PC-3 (cell line): ENCODE results near the gene TANGO2. TPM values are rescaled to one million over a fixed set of nuclear protein-coding genes. Genes with fewer than 3 reads are reported as not detected.

Source experiments
- ATAC-seq: fragments of 200-7000 bp; cut with Tn5 transposase; 2 replicates; pipeline ENCODE4 v1.9.1; 2020; ENCODE audit warnings: mild to moderate bottlenecking, moderate library complexity
- BruUV-seq: library from RNA; stranded (reverse); fragments of 400-500 nt; replicated peaks from 2 replicates; lab custom pipeline; 2021; lab: Mats Ljungman, UMichigan
- CTCF ChIA-PET: fragments of 300-600 bp; sonication (Branson Sonifier 250); formaldehyde crosslinking; loops from one replicate; lab custom pipeline; 2022; ENCODE audit warnings: antibody characterized with exemption; lab: Charles Lee
- POLR2A ChIA-PET: fragments of 300-600 bp; sonication (Branson Sonifier 250); formaldehyde crosslinking; loops from one replicate; lab custom pipeline; 2022; ENCODE audit warnings: antibody characterized with exemption; ENCODE audit not compliant: unreplicated experiment; lab: Charles Lee
- DNase-seq: peaks from one replicate; pipeline ENCODE4 v3.0.0-alpha.2; 2015
- H2AFZ ChIP-seq: fragments of 300-600 bp; sonication (generic); 2 replicates; pipeline ENCODE4 v1.6.0; 2016; ENCODE audit warnings: antibody characterized with exemption, low read length
- H3F3A ChIP-seq: fragments of 300-600 bp; sonication (generic); one replicate; pipeline ENCODE4 v1.6.0; 2017; ENCODE audit warnings: antibody characterized with exemption, low read length, control low read depth, mild to moderate bottlenecking; ENCODE audit not compliant: unreplicated experiment
- H3K27ac ChIP-seq: fragments of 300-600 bp; sonication (generic); 2 replicates; pipeline ENCODE4 v1.5.1; 2016; ENCODE audit warnings: mild to moderate bottlenecking, low read length
- H3K27me3 ChIP-seq: fragments of 300-600 bp; sonication (generic); 2 replicates; pipeline ENCODE4 v1.6.1; 2016; ENCODE audit warnings: low read length, mixed read lengths
- H3K36me3 ChIP-seq: fragments of 300-600 bp; sonication (generic); 2 replicates; pipeline ENCODE4 v1.6.1; 2016; ENCODE audit warnings: low read depth, mixed run types, low read length, mixed read lengths
- H3K4me1 ChIP-seq: fragments of 300-600 bp; sonication (generic); 2 replicates; pipeline ENCODE4 v1.5.1; 2016; ENCODE audit warnings: low read length; ENCODE audit not compliant: insufficient read depth
- H3K4me2 ChIP-seq: fragments of 300-600 bp; sonication (generic); 2 replicates; pipeline ENCODE4 v1.6.0; 2016; ENCODE audit warnings: low read length
- H3K4me3 ChIP-seq: fragments of 300-600 bp; sonication (generic); 2 replicates; pipeline ENCODE4 v1.5.1; 2016; ENCODE audit warnings: mild to moderate bottlenecking, low read length, mixed read lengths
- H3K79me2 ChIP-seq: fragments of 300-600 bp; sonication (generic); 2 replicates; pipeline ENCODE4 v1.6.1; 2017; ENCODE audit warnings: low read length, mixed read lengths
- H3K9ac ChIP-seq: fragments of 300-600 bp; sonication (generic); 2 replicates; pipeline ENCODE4 v1.6.0; 2016; ENCODE audit warnings: mild to moderate bottlenecking, low read length
- H3K9me2 ChIP-seq: fragments of 300-600 bp; sonication (generic); replicated peaks from 2 replicates; pipeline ENCODE4 v1.6.1; 2016; ENCODE audit warnings: mixed run types, low read length, mixed read lengths
- H3K9me3 ChIP-seq: fragments of 300-600 bp; sonication (generic); 2 replicates; pipeline ENCODE4 v1.6.1; 2016; ENCODE audit warnings: low read length, mixed read lengths
- H4K20me1 ChIP-seq: fragments of 300-600 bp; sonication (generic); 2 replicates; pipeline ENCODE4 v1.6.1; 2016; ENCODE audit warnings: low read length, mixed read lengths
- CTCF ChIP-seq: fragments of 300-600 bp; sonication (generic); conservative IDR thresholded peaks from 2 replicates; pipeline ENCODE4 v1.5.1; 2017; ENCODE audit warnings: antibody characterized with exemption, low read depth, mild to moderate bottlenecking, low read length
- EZH2 ChIP-seq: fragments of 300-600 bp; sonication (generic); IDR thresholded peaks from one replicate; pipeline ENCODE4 v1.6.1; 2017; ENCODE audit warnings: antibody characterized with exemption, mild to moderate bottlenecking, low read length; ENCODE audit not compliant: unreplicated experiment
- EZH2phosphoT487 ChIP-seq: fragments of 300-600 bp; sonication (generic); IDR thresholded peaks from 2 replicates; pipeline ENCODE4 v1.6.1; 2018; ENCODE audit warnings: mild to moderate bottlenecking, antibody characterized with exemption, low read length, borderline replicate concordance
- intact Hi-C: fragments of 100-400 bp; cut with micrococcal nuclease; formaldehyde crosslinking; loops from 2 replicates; pipeline ENCODE4 v1.9.0; 2023
- total RNA-seq: library from RNA; depleted of rRNA; stranded (reverse); fragments of >200 nt; gene quantifications from 2 replicates; pipeline ENCODE4 v1.2.3, GENCODE V29; 2014

Gene TANGO2
- total RNA-seq, 1 experiment from 2014 or later, result 23.5 TPM

- H3K36me3 ChIP-seq, result 0 out of 2 replicates have a peak, but pooled peaks cover 1% of the 10 kb centered on the region
- no peak overlapping the region for H3K4me2 ChIP-seq
- no peaks in the 10 kb centered on the region for H3K27me3 ChIP-seq
- ATAC-seq, result no peak
- no peaks in the 10 kb centered on the region for H4K20me1 ChIP-seq
- POLR2A ChIA-PET, result interaction anchor here (0.6 kb wide), 1 partner anchor 524 kb away, joined by 6 read pairs; no protein-coding TSS in a partner anchor
- H2AFZ ChIP-seq, result no peak overlapping the region
- no peak overlapping the region for H3K9ac ChIP-seq
- no peaks in the 10 kb centered on the region for H3K9me2 ChIP-seq
- TF ChIP-seq EZH2 (no peak), EZH2phosphoT487 (no peak), CTCF (no peak)
- CTCF ChIA-PET, result no interaction called here
- no peak overlapping the region for H3K4me3 ChIP-seq
- no peaks in the 10 kb centered on the region for H3K79me2 ChIP-seq
- H3K4me1 ChIP-seq, result no peaks in the 10 kb centered on the region
- DNase-seq, result no peak
- peaks cover 4% of the 10 kb centered on the region; the same call in 1 of the 2 replicates for H3K9me3 ChIP-seq
- intact Hi-C loops, result no loop called here
- no peak overlapping the region for H3K27ac ChIP-seq
- H3F3A ChIP-seq, result no peaks in the 10 kb centered on the region
- no TSS peak for BruUV-seq
Measured at GRCh38 chr22:20008221-20008995, 12.5 kb upstream of the TANGO2 start.

GRCh38 chr22:20009018-20009491 is 11.9 kb upstream of the TANGO2 start:
- TF ChIP-seq EZH2phosphoT487 (no peak), EZH2 (no peak), CTCF (no peak)
- CTCF ChIA-PET, result no interaction called here
- Histone ChIP-seq H3K27me3 (no peaks in the 10 kb centered on the region), H3F3A (no peaks in the 10 kb centered on the region), H2AFZ (no peak overlapping the region), H3K9me3 (no peaks in the 10 kb centered on the region), H3K4me1 (no peaks in the 10 kb centered on the region), H4K20me1 (no peaks in the 10 kb centered on the region), H3K36me3 (no peaks in the 10 kb centered on the region), H3K9me2 (no peaks in the 10 kb centered on the region), H3K27ac (no peak overlapping the region), H3K4me3 (no peak overlapping the region), H3K79me2 (no peaks in the 10 kb centered on the region), H3K9ac (no peak overlapping the region), H3K4me2 (no peak overlapping the region)
- POLR2A ChIA-PET, result no interaction called here
- intact Hi-C loops, result no loop called here
- BruUV-seq, result no TSS peak
- no peak for DNase-seq
- no peak for ATAC-seq
